Keratinocyte (primary cell): ENCODE results near the gene HADH.

Source experiments
- CTCF ChIP-seq, 3 experiments: IDR thresholded peaks in 1 of 3; conservative IDR thresholded peaks in 1 of 3; optimal IDR thresholded peaks in 1 of 3; 2 replicates in 2 of 3; 3 replicates in 1 of 3; pipeline versions ENCODE3 to v1.5.1; 2011; ENCODE audit warnings: low read length in 3 of 3, mild to moderate bottlenecking in 3 of 3, moderate library complexity in 2 of 3, control low read depth in 1 of 3, inconsistent platforms in 1 of 3; ENCODE audit not compliant: insufficient read depth in 2 of 3; ENCODE audit errors: extremely low read depth in 1 of 3
- EZH2 ChIP-seq: IDR thresholded peaks from one replicate; pipeline ENCODE4 v1.6.1; 2012; ENCODE audit warnings: inconsistent platforms, mild to moderate bottlenecking, low read length, moderate library complexity

GRCh38 chr4:108013955-108014354, 24.3 kb downstream of the HADH start:
- TF ChIP-seq EZH2 (no peak), CTCF (optimal IDR thresholded peaks at IDR 0.05 in 1 of 3, IDR thresholded peaks at IDR 0.05 in 1 of 3, conservative IDR thresholded peaks at IDR 0.05 in 1 of 3; ENCODE audit: extremely low read depth in 1 of 3, insufficient read depth in 2 of 3, low read length in 3 of 3) (no peak)
